ENCODE measurements around the gene PTPRJ. TPM values are rescaled to one million over a fixed set of nuclear protein-coding genes. Genes with fewer than 3 reads are reported as not detected.

Gene PTPRJ
- total RNA-seq, 1 donor from 2014 or later, result 1.6 TPM

GRCh38 chr11:48154151-48154550, 173.8 kb downstream of the PTPRJ start:
- H3K4me3 ChIP-seq (ENCODE audit: low read depth, low read length), result no peak overlapping the region
- H3K36me3 ChIP-seq (ENCODE audit: control insufficient read depth, insufficient read depth, low read length), result no peaks in the 10 kb centered on the region
- TF ChIP-seq CTCF (IDR thresholded peaks at IDR 0.05; ENCODE audit: insufficient read depth, low read length, severe bottlenecking), result no peak
- no peaks in the 10 kb centered on the region for H3K27me3 ChIP-seq (ENCODE audit: control insufficient read depth, insufficient read depth, low read length)
- peak; percentile 81 for DNase-seq (ENCODE audit: low read depth)
- FAIRE-seq, result no peak

GRCh38 chr11:48161951-48162884, 181.9 kb downstream of the PTPRJ start:
- Histone ChIP-seq H3K4me3 (ENCODE audit: low read depth, low read length) (no peak overlapping the region), H3K27me3 (ENCODE audit: control insufficient read depth, insufficient read depth, low read length) (no peaks in the 10 kb centered on the region), H3K36me3 (ENCODE audit: control insufficient read depth, insufficient read depth, low read length) (no peaks in the 10 kb centered on the region)
- no peak for DNase-seq (ENCODE audit: low read depth)
- FAIRE-seq, result no peak
- no peak for TF ChIP-seq CTCF (IDR thresholded peaks at IDR 0.05; ENCODE audit: insufficient read depth, low read length, severe bottlenecking)

- no peaks in the 10 kb centered on the region for H3K36me3 ChIP-seq (ENCODE audit: control insufficient read depth, insufficient read depth, low read length)
- H3K4me3 ChIP-seq (ENCODE audit: low read depth, low read length), result no peak overlapping the region
- H3K27me3 ChIP-seq (ENCODE audit: control insufficient read depth, insufficient read depth, low read length), result no peaks in the 10 kb centered on the region
- TF ChIP-seq CTCF (IDR thresholded peaks at IDR 0.05; ENCODE audit: insufficient read depth, low read length, severe bottlenecking), result no peak
- DNase-seq (ENCODE audit: low read depth) (no peak), FAIRE-seq (no peak)
Observed at GRCh38 chr11:48162885-48163268, 182.5 kb downstream of the PTPRJ start.

- DNase-seq (ENCODE audit: low read depth), result no peak
- Histone ChIP-seq H3K27me3 (ENCODE audit: control insufficient read depth, insufficient read depth, low read length) (no peaks in the 10 kb centered on the region), H3K36me3 (ENCODE audit: control insufficient read depth, insufficient read depth, low read length) (no peaks in the 10 kb centered on the region), H3K4me3 (ENCODE audit: low read depth, low read length) (no peak overlapping the region)
- no peak for TF ChIP-seq CTCF (IDR thresholded peaks at IDR 0.05; ENCODE audit: insufficient read depth, low read length, severe bottlenecking)
- no peak for FAIRE-seq
Observed at GRCh38 chr11:48163360-48164100, 183.2 kb downstream of the PTPRJ start.

- FAIRE-seq (no peak), DNase-seq (ENCODE audit: low read depth) (peak; percentile 22)
- no peaks in the 10 kb centered on the region for H3K36me3 ChIP-seq (ENCODE audit: control insufficient read depth, insufficient read depth, low read length)
- TF ChIP-seq CTCF (IDR thresholded peaks at IDR 0.05; ENCODE audit: insufficient read depth, low read length, severe bottlenecking), result no peak
- no peak overlapping the region for H3K4me3 ChIP-seq (ENCODE audit: low read depth, low read length)
- H3K27me3 ChIP-seq (ENCODE audit: control insufficient read depth, insufficient read depth, low read length), result no peaks in the 10 kb centered on the region
Observed at GRCh38 chr11:48164836-48165235, 184.5 kb downstream of the PTPRJ start.

Data from bronchial epithelial cell (primary cell).